Measurements from ENCODE around the gene SEPHS2.

GRCh38 chr16:30491229-30491628 is 45.6 kb upstream of the SEPHS2 start:
- no peak for TF ChIP-seq CTCF (IDR thresholded peaks at IDR 0.05; ENCODE audit: borderline replicate concordance, extremely low read depth, low read length, poor library complexity, severe bottlenecking)
- TF ChIP-seq EZH2 (IDR thresholded peaks at IDR 0.05; ENCODE audit: borderline replicate concordance, low read depth, low read length, severe bottlenecking), result no peak
